Measurements from ENCODE around the gene GPR143. TPM values are rescaled to one million over a fixed set of nuclear protein-coding genes. Genes with fewer than 3 reads are reported as not detected.

The GPR143 gene
- total and polyA plus RNA-seq, 4 donors, result 0.33 to 1.4 (median 0.48) TPM

DNA sequence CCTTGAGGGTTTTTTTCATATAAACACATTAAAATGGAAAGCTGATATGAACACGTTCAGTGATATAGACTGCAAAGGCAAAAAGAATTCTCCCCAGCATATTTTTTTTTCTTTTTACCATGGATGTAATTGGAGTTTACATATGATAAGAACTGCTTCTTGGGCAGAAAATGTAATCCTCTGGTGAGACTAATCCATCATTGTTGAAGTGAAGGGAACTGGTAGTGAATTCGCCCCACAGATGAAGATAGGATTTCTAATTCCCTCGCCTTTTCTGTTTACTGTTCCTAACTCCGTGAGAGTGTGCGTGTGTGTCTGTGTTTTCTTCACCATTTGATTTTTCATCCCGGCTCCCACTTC lies 88.9 kb downstream of the GPR143 start:
- no peak for DNase-seq (ENCODE audit: low spot score)
- Histone ChIP-seq H3K27ac (ENCODE audit: low read depth in 1 of 2, low read length in 2 of 2) (no peak overlapping the region), H3K36me3 (ENCODE audit: control insufficient read depth in 4 of 4, insufficient read depth in 3 of 4, low read depth in 1 of 4, low read length in 3 of 4) (peaks cover 0 to 9% (median 5%) of the 10 kb centered on the region in 4 donors), H3K9ac (ENCODE audit: low read depth in 1 of 2, low read length in 2 of 2) (no peak overlapping the region), H3K4me1 (ENCODE audit: control insufficient read depth in 4 of 4, insufficient read depth in 4 of 4, low read length in 3 of 4) (peaks cover 0 to 2% (median 0%) of the 10 kb centered on the region in 4 donors), H3K9me3 (ENCODE audit: control insufficient read depth in 4 of 4, low read length in 3 of 4) (no peaks in the 10 kb centered on the region), H3K4me3 (ENCODE audit: low read depth in 1 of 3, low read length in 3 of 3) (no peak overlapping the region), H3K27me3 (ENCODE audit: control insufficient read depth in 4 of 4, insufficient read depth in 4 of 4, low read length in 3 of 4) (no peaks in the 10 kb centered on the region)
- 88% methylated on average over 6 of the region's 6 CpGs for WGBS
- TF ChIP-seq, protein P1, sequence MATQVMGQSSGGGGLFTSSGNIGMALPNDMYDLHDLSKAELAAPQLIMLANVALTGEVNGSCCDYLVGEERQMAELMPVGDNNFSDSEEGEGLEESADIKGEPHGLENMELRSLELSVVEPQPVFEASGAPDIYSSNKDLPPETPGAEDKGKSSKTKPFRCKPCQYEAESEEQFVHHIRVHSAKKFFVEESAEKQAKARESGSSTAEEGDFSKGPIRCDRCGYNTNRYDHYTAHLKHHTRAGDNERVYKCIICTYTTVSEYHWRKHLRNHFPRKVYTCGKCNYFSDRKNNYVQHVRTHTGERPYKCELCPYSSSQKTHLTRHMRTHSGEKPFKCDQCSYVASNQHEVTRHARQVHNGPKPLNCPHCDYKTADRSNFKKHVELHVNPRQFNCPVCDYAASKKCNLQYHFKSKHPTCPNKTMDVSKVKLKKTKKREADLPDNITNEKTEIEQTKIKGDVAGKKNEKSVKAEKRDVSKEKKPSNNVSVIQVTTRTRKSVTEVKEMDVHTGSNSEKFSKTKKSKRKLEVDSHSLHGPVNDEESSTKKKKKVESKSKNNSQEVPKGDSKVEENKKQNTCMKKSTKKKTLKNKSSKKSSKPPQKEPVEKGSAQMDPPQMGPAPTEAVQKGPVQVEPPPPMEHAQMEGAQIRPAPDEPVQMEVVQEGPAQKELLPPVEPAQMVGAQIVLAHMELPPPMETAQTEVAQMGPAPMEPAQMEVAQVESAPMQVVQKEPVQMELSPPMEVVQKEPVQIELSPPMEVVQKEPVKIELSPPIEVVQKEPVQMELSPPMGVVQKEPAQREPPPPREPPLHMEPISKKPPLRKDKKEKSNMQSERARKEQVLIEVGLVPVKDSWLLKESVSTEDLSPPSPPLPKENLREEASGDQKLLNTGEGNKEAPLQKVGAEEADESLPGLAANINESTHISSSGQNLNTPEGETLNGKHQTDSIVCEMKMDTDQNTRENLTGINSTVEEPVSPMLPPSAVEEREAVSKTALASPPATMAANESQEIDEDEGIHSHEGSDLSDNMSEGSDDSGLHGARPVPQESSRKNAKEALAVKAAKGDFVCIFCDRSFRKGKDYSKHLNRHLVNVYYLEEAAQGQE (IDR thresholded peaks at IDR 0.05), result no peak
- no peak for TF ChIP-seq RAD21 (IDR thresholded peaks at IDR 0.05)

DNA sequence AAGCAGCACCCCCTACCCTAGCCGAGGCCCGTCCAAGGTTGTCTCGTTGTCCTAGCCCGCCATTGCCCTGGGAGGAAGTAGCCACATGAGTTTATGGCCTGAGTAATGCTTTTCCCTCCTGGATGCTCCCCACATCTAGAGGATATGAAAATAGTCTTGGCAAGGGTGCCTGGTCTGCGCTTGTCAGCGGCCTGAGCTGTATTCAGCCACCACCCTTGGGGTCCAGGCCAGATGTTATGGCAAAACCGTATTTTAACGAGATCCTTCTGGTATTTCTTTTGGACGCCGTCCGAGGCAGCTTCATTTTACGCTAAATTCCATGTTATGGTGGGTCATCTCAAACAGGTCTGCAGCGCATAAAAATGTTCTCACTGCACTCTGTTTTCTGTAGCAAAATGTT lies 89.3 kb downstream of the GPR143 start:
- Histone ChIP-seq H3K27me3 (ENCODE audit: control insufficient read depth in 4 of 4, insufficient read depth in 4 of 4, low read length in 3 of 4) (no peaks in the 10 kb centered on the region), H3K36me3 (ENCODE audit: control insufficient read depth in 4 of 4, insufficient read depth in 3 of 4, low read depth in 1 of 4, low read length in 3 of 4) (peaks cover 0 to 9% (median 5%) of the 10 kb centered on the region in 4 donors), H3K4me1 (ENCODE audit: control insufficient read depth in 4 of 4, insufficient read depth in 4 of 4, low read length in 3 of 4) (peaks cover 0 to 2% (median 0%) of the 10 kb centered on the region in 4 donors), H3K9ac (ENCODE audit: low read depth in 1 of 2, low read length in 2 of 2) (no peak overlapping the region), H3K9me3 (ENCODE audit: control insufficient read depth in 4 of 4, low read length in 3 of 4) (no peaks in the 10 kb centered on the region), H3K27ac (ENCODE audit: low read depth in 1 of 2, low read length in 2 of 2) (no peak overlapping the region), H3K4me3 (ENCODE audit: low read depth in 1 of 3, low read length in 3 of 3) (no peak overlapping the region)
- TF ChIP-seq, protein P2, sequence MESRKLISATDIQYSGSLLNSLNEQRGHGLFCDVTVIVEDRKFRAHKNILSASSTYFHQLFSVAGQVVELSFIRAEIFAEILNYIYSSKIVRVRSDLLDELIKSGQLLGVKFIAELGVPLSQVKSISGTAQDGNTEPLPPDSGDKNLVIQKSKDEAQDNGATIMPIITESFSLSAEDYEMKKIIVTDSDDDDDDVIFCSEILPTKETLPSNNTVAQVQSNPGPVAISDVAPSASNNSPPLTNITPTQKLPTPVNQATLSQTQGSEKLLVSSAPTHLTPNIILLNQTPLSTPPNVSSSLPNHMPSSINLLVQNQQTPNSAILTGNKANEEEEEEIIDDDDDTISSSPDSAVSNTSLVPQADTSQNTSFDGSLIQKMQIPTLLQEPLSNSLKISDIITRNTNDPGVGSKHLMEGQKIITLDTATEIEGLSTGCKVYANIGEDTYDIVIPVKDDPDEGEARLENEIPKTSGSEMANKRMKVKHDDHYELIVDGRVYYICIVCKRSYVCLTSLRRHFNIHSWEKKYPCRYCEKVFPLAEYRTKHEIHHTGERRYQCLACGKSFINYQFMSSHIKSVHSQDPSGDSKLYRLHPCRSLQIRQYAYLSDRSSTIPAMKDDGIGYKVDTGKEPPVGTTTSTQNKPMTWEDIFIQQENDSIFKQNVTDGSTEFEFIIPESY (IDR thresholded peaks at IDR 0.05), result no peak
- TF ChIP-seq HNF4A (conservative IDR thresholded peaks at IDR 0.05) (no peak), TAF1 (conservative IDR thresholded peaks at IDR 0.05) (no peak)
- WGBS, result 79% methylated on average over 13 of the region's 13 CpGs
- DNase-seq (ENCODE audit: low spot score), result no peak

Other genes with a start within 250 kb of the GPR143 start
- 1 to 10 TPM; 3.9 to 5.4 TPM for gene SHROOM2, start 20.6 kb upstream of the GPR143 start, total RNA-seq
- 1 to 10 TPM; 1.1 to 3.4 TPM for gene SHROOM2, start 20.6 kb upstream of the GPR143 start, polyA plus RNA-seq
- gene CLDN34, start 201.5 kb upstream of the GPR143 start, total RNA-seq, result under 1 TPM in 1 of 2 donors, not detected in 1; 0.50 TPM
- gene CLDN34, start 201.5 kb upstream of the GPR143 start, polyA plus RNA-seq, result not detected